Measurements from ENCODE around the gene SYMPK. TPM values are rescaled to one million over a fixed set of nuclear protein-coding genes. Genes with fewer than 3 reads are reported as not detected.

SYMPK gene
- total RNA-seq, 4 donors from 2014 or later, result 31.0 to 89.0 (median 57.4) TPM

DNA sequence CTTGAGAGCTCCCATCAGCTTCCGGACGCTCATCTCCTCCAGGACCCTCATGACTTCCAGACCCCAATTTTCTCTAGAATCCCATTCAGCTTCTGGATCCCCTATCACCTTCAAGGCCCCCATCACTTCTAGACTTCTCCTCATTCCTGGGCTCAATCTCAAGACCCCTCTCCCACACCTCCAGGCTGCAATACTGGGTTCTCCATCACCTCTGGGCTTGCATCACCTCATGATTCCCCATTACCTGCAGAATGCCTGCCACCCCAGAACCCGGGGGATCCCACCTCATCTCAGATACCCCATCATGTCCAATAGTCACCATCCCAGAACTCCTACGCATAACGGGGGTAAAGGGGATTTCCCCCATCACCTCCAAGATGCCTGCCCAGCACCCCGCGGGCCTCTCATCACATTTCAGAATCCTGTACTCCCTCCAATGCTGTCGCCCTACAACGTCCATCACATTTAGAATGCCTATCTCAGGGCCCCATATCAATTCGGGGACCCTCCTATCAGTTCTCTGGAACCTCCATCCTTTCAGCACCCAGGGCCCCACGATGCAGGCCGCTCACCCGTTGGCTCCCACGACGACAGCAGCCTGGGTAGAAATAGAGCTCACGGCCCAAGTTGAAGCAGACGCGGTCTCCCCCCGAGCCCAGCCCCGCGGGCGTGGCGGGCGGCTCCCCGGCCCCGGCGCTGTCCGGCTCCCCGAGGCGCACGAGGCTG is 71.0 kb downstream of the SYMPK start:
- 8 to 11% methylated on average over 14 to 18 of the region's 31 CpGs for WGBS, 2 donors
- no peak for DNase-seq (ENCODE audit: low spot score in 2 of 2)
- peak overlapping the region; percentile 41 to 80 (median 62) for H3K4me3 ChIP-seq
- H3K4me1 ChIP-seq, result peaks cover 0 to 25% (median 15%) of the 10 kb centered on the region in 4 donors
- no peaks in the 10 kb centered on the region for H3K27me3 ChIP-seq
- H3K27ac ChIP-seq, result peak overlapping the region; percentile 38 to 88 (median 74)
- H3K36me3 ChIP-seq, result peaks cover 0 to 42% (median 8%) of the 10 kb centered on the region in 3 donors
- TF ChIP-seq EP300 (IDR thresholded peaks at IDR 0.05) (no peak), POLR2A (IDR thresholded peaks at IDR 0.05) (no peak)
- TF ChIP-seq, protein P1, sequence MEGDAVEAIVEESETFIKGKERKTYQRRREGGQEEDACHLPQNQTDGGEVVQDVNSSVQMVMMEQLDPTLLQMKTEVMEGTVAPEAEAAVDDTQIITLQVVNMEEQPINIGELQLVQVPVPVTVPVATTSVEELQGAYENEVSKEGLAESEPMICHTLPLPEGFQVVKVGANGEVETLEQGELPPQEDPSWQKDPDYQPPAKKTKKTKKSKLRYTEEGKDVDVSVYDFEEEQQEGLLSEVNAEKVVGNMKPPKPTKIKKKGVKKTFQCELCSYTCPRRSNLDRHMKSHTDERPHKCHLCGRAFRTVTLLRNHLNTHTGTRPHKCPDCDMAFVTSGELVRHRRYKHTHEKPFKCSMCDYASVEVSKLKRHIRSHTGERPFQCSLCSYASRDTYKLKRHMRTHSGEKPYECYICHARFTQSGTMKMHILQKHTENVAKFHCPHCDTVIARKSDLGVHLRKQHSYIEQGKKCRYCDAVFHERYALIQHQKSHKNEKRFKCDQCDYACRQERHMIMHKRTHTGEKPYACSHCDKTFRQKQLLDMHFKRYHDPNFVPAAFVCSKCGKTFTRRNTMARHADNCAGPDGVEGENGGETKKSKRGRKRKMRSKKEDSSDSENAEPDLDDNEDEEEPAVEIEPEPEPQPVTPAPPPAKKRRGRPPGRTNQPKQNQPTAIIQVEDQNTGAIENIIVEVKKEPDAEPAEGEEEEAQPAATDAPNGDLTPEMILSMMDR (IDR thresholded peaks at IDR 0.05), result no peak
- H3K9me3 ChIP-seq, result no peaks in the 10 kb centered on the region

DNA sequence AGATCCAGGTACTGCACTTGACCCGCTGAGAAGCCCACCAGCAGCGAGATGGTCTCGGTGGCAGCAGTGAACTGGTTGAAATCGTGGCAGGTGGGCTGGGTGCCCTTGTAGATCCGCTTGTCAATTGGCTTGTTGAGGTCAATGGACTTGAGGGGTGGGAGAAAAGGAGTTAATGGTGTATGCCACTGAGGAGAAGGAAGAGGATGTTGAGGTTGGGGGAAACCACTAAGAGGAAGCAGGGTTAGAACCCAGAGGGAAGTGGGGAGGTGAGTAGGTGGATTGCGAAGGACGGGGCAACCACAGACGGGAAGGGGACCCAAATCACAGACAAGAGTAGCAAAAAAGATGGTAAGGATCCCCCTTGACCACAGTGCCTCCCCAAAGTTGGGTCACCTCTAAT is 72.0 kb downstream of the SYMPK start:
- peaks cover 0 to 52% (median 8%) of the 10 kb centered on the region in 3 donors for H3K36me3 ChIP-seq
- H3K4me3 ChIP-seq, result peak overlapping the region in 1 of 4 donors; percentile 80
- no peaks in the 10 kb centered on the region for H3K27me3 ChIP-seq
- WGBS, 2 donors, result 73 to 83% methylated on average over 8 of the region's 8 CpGs
- peak overlapping the region in 1 of 4 donors; percentile 88 for H3K27ac ChIP-seq
- no peak for DNase-seq (ENCODE audit: low spot score in 2 of 2)
- TF ChIP-seq POLR2A (IDR thresholded peaks at IDR 0.05) (no peak), EP300 (IDR thresholded peaks at IDR 0.05) (peak in 1 of 2 donors; percentile 7)
- TF ChIP-seq, protein P1 (IDR thresholded peaks at IDR 0.05), result no peak
- peaks cover 0 to 25% (median 15%) of the 10 kb centered on the region in 4 donors for H3K4me1 ChIP-seq
- no peaks in the 10 kb centered on the region for H3K9me3 ChIP-seq

DNA sequence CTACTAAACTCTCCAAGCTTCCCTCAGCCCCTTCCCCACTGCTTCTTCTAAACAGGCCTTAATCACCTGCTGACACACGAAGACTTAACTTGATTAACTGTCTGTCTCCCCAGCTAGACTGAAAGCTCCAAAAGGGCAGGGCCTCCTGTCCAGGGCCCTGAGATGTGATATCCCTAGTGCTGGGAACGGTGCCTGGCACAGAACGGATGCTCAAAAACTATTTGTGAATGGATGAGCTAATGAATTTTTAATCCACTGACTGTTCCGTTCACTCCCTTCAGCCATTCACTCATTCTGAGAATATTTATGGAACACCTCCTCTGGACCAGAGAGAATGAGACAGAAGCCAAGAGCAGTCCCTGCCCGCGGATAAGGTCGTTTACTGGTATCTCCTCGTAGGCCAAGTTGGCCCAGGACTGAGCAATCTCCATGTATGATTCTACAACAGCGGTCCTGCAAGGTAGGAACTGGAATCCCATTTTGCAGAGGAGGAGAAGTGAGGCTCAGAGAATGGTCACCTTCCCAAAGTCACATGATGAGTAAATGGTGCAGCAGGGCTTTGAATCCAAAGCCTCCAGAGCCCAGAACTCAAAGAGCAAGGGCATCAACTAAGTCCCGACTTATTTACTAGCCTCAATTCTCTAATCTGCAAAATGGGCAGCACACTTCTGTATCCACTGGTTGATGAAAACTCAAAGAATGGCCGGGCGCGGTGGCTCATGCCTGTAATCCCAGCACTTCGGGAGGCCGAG is 73.7 kb downstream of the SYMPK start:
- no peaks in the 10 kb centered on the region for H3K9me3 ChIP-seq
- H3K27ac ChIP-seq, result no peak overlapping the region
- H3K36me3 ChIP-seq, result peaks cover 0 to 64% (median 13%) of the 10 kb centered on the region in 3 donors
- peaks cover 0 to 32% (median 15%) of the 10 kb centered on the region in 4 donors for H3K4me1 ChIP-seq
- no peak for DNase-seq (ENCODE audit: low spot score in 2 of 2)
- TF ChIP-seq, protein P1 (IDR thresholded peaks at IDR 0.05), result no peak
- TF ChIP-seq POLR2A (IDR thresholded peaks at IDR 0.05) (no peak), EP300 (IDR thresholded peaks at IDR 0.05) (no peak)
- 92 to 93% methylated on average over 15 of the region's 15 CpGs for WGBS, 2 donors
- no peak overlapping the region for H3K4me3 ChIP-seq
- no peaks in the 10 kb centered on the region for H3K27me3 ChIP-seq

DNA sequence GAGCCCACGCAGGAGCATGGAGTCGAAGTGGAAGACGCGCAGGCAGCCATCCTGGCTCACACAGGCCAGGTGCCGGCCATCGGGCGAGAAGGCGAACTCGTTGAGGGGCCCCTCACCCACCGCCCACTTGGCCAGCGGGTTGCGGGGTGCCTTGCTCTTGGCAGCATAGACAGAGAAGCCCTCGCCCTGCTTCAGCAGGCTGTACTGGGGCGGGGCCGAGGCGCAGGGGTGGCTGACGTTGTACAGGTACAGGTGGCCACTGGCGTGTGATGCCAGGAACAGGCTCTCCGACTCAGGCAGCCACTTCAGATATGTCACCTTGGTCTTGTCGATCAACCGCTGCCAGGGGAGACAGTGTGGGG is 76.4 kb downstream of the SYMPK start:
- 93 to 95% methylated on average over 18 to 21 of the region's 21 CpGs for WGBS, 2 donors
- Histone ChIP-seq H3K27me3 (no peaks in the 10 kb centered on the region), H3K9me3 (no peaks in the 10 kb centered on the region), H3K36me3 (peaks cover 0 to 64% (median 13%) of the 10 kb centered on the region in 3 donors), H3K4me1 (peaks cover 0 to 45% (median 26%) of the 10 kb centered on the region in 4 donors), H3K4me3 (no peak overlapping the region), H3K27ac (no peak overlapping the region)
- no peak for DNase-seq (ENCODE audit: low spot score in 2 of 2)
- TF ChIP-seq POLR2A (IDR thresholded peaks at IDR 0.05), result no peak
- no peak for TF ChIP-seq EP300 (IDR thresholded peaks at IDR 0.05)
- TF ChIP-seq, protein P1 (IDR thresholded peaks at IDR 0.05), result no peak
